HEK293 (cell line): Measurements from ENCODE around the gene FOXC1.

Experiments used
- CTCF ChIA-PET: fragments of 350-600 bp; formaldehyde crosslinking; extraction: SDS; loops from one replicate; lab custom pipeline; 2021; ENCODE audit warnings: antibody characterized with exemption; lab: Yijun Ruan, JAX
- POLR2A ChIA-PET: fragments of 300-600 bp; formaldehyde crosslinking; extraction: SDS; loops from one replicate; lab custom pipeline; 2020; ENCODE audit warnings: antibody characterized with exemption, inconsistent platforms; lab: Yijun Ruan, JAX
- H3K27ac ChIP-seq: fragments of 200-500 bp; sonication (Bioruptor generic); 2 replicates; pipeline ENCODE4 v1.5.1; 2014; ENCODE audit warnings: low read depth, low read length, control low read depth, inconsistent platforms; ENCODE audit errors: extremely low read depth
- H3K36me3 ChIP-seq, 2 experiments: fragments of 200-500 bp in 1 of 2; sonication (Bioruptor generic) in 1 of 2; 1 replicate in 1 of 2; 2 replicates in 1 of 2; pipeline ENCODE4 v1.5.1; 2014 to 2017; ENCODE audit warnings: inconsistent platforms in 2 of 2, low read length in 2 of 2; ENCODE audit not compliant: control insufficient read depth in 2 of 2, insufficient read depth in 1 of 2
- H3K4me1 ChIP-seq: fragments of 200-500 bp; sonication (Bioruptor generic); 2 replicates; pipeline ENCODE4 v1.5.1; 2014; ENCODE audit warnings: mild to moderate bottlenecking, low read length, inconsistent platforms; ENCODE audit not compliant: control insufficient read depth, insufficient read depth
- H3K4me3 ChIP-seq: 2 replicates; pipeline ENCODE4 v1.5.1; 2011; ENCODE audit warnings: low read depth, mild to moderate bottlenecking, control low read depth, low read length, moderate library complexity
- H3K9me3 ChIP-seq: fragments of 200-500 bp; sonication (Bioruptor generic); 2 replicates; pipeline ENCODE4 v1.5.1; 2014; ENCODE audit warnings: low read depth, low read length, inconsistent platforms; ENCODE audit not compliant: control insufficient read depth, insufficient read depth
- ATF2 ChIP-seq: fragments of 450-650 bp; formaldehyde crosslinking; IDR thresholded peaks from 2 replicates; pipeline ENCODE4 v1.5.1; 2016; ENCODE audit warnings: missing biosample characterization, missing genetic modification characterization, low read depth
- BCL11B ChIP-seq: fragments of 450-650 bp; formaldehyde crosslinking; IDR thresholded peaks from 2 replicates; pipeline ENCODE4 v1.5.1; 2016; ENCODE audit warnings: low read depth, missing biosample characterization, missing genetic modification characterization
- GLIS1 ChIP-seq: fragments of 450-650 bp; formaldehyde crosslinking; IDR thresholded peaks from 2 replicates; pipeline ENCODE4 v1.5.1; 2016; ENCODE audit warnings: missing biosample characterization, missing genetic modification characterization
- PRDM2 ChIP-seq: fragments of 450-650 bp; formaldehyde crosslinking; IDR thresholded peaks from 2 replicates; pipeline ENCODE4 v1.5.1; 2016; ENCODE audit warnings: missing biosample characterization, missing genetic modification characterization, borderline replicate concordance
- PRDM6 ChIP-seq: fragments of 450-650 bp; formaldehyde crosslinking; IDR thresholded peaks from 2 replicates; pipeline ENCODE4 v1.5.1; 2017; ENCODE audit warnings: missing biosample characterization, missing genetic modification characterization
- RBAK ChIP-seq: fragments of 450-650 bp; formaldehyde crosslinking; IDR thresholded peaks from 2 replicates; pipeline ENCODE4 v1.5.1; 2016; ENCODE audit warnings: missing biosample characterization, missing genetic modification characterization
- SCRT2 ChIP-seq: fragments of 450-650 bp; formaldehyde crosslinking; IDR thresholded peaks from 2 replicates; pipeline ENCODE4 v1.5.1; 2016; ENCODE audit warnings: missing biosample characterization, missing genetic modification characterization
- ZBTB7A ChIP-seq: fragments of 450-650 bp; formaldehyde crosslinking; IDR thresholded peaks from 2 replicates; pipeline ENCODE4 v1.5.1; 2016; ENCODE audit warnings: low read depth, missing biosample characterization, missing genetic modification characterization
- ZNF148 ChIP-seq: fragments of 450-650 bp; formaldehyde crosslinking; IDR thresholded peaks from 2 replicates; pipeline ENCODE4 v1.5.0; 2017; ENCODE audit warnings: missing biosample characterization, missing genetic modification characterization, borderline replicate concordance
- ZNF157 ChIP-seq: fragments of 450-650 bp; formaldehyde crosslinking; IDR thresholded peaks from 2 replicates; pipeline ENCODE4 v1.5.1; 2016; ENCODE audit warnings: missing biosample characterization, missing genetic modification characterization
- ZNF266 ChIP-seq: fragments of 450-650 bp; formaldehyde crosslinking; IDR thresholded peaks from 2 replicates; pipeline ENCODE4 v1.5.1; 2016; ENCODE audit warnings: missing biosample characterization, missing genetic modification characterization, low read depth
- ZNF302 ChIP-seq: fragments of 450-650 bp; formaldehyde crosslinking; IDR thresholded peaks from 2 replicates; pipeline ENCODE4 v1.5.1; 2016; ENCODE audit warnings: missing biosample characterization, missing genetic modification characterization, low read depth
- ZNF416 ChIP-seq: fragments of 450-650 bp; formaldehyde crosslinking; IDR thresholded peaks from 2 replicates; pipeline ENCODE4 v1.5.1; 2016; ENCODE audit warnings: missing biosample characterization, missing genetic modification characterization
- ZNF639 ChIP-seq: fragments of 450-650 bp; formaldehyde crosslinking; IDR thresholded peaks from 2 replicates; pipeline ENCODE4 v1.5.1; 2016; ENCODE audit warnings: missing biosample characterization, missing genetic modification characterization
- ZNF76 ChIP-seq: fragments of 450-650 bp; formaldehyde crosslinking; IDR thresholded peaks from 2 replicates; pipeline ENCODE4; 2016; ENCODE audit warnings: low read depth, missing biosample characterization, missing genetic modification characterization, borderline replicate concordance

FOXC1 gene

GRCh38 chr6:1597121-1597744 is 12.5 kb upstream of the FOXC1 start (continued):
- TF ChIP-seq PRDM2 = no peak
- TF ChIP-seq SCRT2 (tag by site-specific recombination) = no peak
- no peak for TF ChIP-seq ZNF266 (tag by site-specific recombination)
- no peak for TF ChIP-seq ZNF302 (tag by site-specific recombination)
- TF ChIP-seq ZBTB7A (tag by site-specific recombination) = no peak
- no peak for TF ChIP-seq RBAK (tag by site-specific recombination)

- ChIA-PET CTCF (interaction anchor here (0.7 to 4.6 kb wide), 21 partner anchors 9 to 1098 kb away, joined by 3 to 43 read pairs (median 4); no protein-coding TSS in a partner anchor), POLR2A (interaction anchor here (0.8 to 3.3 kb wide), 3 partner anchors 9 to 16 kb away, joined by 3 to 24 read pairs (median 3); partner anchors contain the start of gene FOXC1)
These were observed 11.8 kb upstream of the FOXC1 start for GRCh38 chr6:1597924-1598323.

GRCh38 chr6:1598433-1598832 is 11.3 kb upstream of the FOXC1 start:
- H3K4me3 ChIP-seq = no peak overlapping the region
- no peaks in the 10 kb centered on the region for H3K36me3 ChIP-seq
- peak overlapping the region; percentile 90; the same call in 1 of the 2 replicates for H3K27ac ChIP-seq
- POLR2A ChIA-PET = interaction anchor here (3.3 kb wide), 1 partner anchor 12 kb away, joined by 24 read pairs; the partner anchor contains the start of gene FOXC1
- CTCF ChIA-PET = interaction anchor here (0.8 to 4.6 kb wide), 11 partner anchors 8 to 1097 kb away, joined by 3 to 43 read pairs (median 19); no protein-coding TSS in a partner anchor
- H3K9me3 ChIP-seq = no peaks in the 10 kb centered on the region
- H3K4me1 ChIP-seq = peaks cover 31% of the 10 kb centered on the region
- TF ChIP-seq RBAK (tag by site-specific recombination) (no peak), ZNF148 (tag by site-specific recombination) (no peak), ZNF157 (tag by site-specific recombination) (no peak), BCL11B (tag by site-specific recombination) (no peak), GLIS1 (tag by site-specific recombination) (no peak), ZNF76 (tag by site-specific recombination) (no peak), ZNF639 (tag by site-specific recombination) (no peak)

More at GRCh38 chr6:1597924-1598323, 11.8 kb upstream of the FOXC1 start:
- H3K4me1 ChIP-seq = peaks cover 31% of the 10 kb centered on the region
- H3K36me3 ChIP-seq = no peaks in the 10 kb centered on the region
- peak overlapping the region; percentile 90 for H3K27ac ChIP-seq
- TF ChIP-seq ATF2 (tag by site-specific recombination) = peak; percentile 57; the same call in 1 of the 2 replicates
- TF ChIP-seq PRDM6 = peak; percentile 26; the same call in 1 of the 2 replicates
- TF ChIP-seq ZNF416 = no peak
- no peak overlapping the region for H3K4me3 ChIP-seq
- H3K9me3 ChIP-seq = no peaks in the 10 kb centered on the region
